GM18868 (cell line): ENCODE data around the gene ZNF563.
"Not testable (repeated sequence)": the region's sequence is repeated elsewhere in the genome, so short reads cannot be mapped to it uniquely, and the experiment has no call there.

Experiments used
- ATAC-seq: cut with Tn5 transposase; IDR thresholded peaks from one replicate; pipeline ENCODE4 v1.9.1; 2021; ENCODE audit warnings: mild to moderate bottlenecking, moderate library complexity; ENCODE audit not compliant: unreplicated experiment

ZNF563 gene

GRCh38 chr19:12333162-12334159, at the start of gene ZNF563:
Gene ZNF563, minus strand, starts transcription at chr19:12333633. Its CDS starts 151 bp downstream, at chr19:12333482.
- peak; percentile 89 for ATAC-seq

- no peak for ATAC-seq
Observed at GRCh38 chr19:12380444-12380737, 47.0 kb upstream of the ZNF563 start.

GRCh38 chr19:12379732-12380443, 46.5 kb upstream of the ZNF563 start:
- ATAC-seq, result no peak

GRCh38 chr19:12374026-12374425, 40.6 kb upstream of the ZNF563 start:
- ATAC-seq, result no peak

GRCh38 chr19:12365236-12366162, 32.1 kb upstream of the ZNF563 start, which contains the start of gene ZNF442:
Gene ZNF442, minus strand, starts transcription at chr19:12365683. Its CDS starts 2,052 bp downstream, at chr19:12363631.
- peak; percentile 87 for ATAC-seq

DNA sequence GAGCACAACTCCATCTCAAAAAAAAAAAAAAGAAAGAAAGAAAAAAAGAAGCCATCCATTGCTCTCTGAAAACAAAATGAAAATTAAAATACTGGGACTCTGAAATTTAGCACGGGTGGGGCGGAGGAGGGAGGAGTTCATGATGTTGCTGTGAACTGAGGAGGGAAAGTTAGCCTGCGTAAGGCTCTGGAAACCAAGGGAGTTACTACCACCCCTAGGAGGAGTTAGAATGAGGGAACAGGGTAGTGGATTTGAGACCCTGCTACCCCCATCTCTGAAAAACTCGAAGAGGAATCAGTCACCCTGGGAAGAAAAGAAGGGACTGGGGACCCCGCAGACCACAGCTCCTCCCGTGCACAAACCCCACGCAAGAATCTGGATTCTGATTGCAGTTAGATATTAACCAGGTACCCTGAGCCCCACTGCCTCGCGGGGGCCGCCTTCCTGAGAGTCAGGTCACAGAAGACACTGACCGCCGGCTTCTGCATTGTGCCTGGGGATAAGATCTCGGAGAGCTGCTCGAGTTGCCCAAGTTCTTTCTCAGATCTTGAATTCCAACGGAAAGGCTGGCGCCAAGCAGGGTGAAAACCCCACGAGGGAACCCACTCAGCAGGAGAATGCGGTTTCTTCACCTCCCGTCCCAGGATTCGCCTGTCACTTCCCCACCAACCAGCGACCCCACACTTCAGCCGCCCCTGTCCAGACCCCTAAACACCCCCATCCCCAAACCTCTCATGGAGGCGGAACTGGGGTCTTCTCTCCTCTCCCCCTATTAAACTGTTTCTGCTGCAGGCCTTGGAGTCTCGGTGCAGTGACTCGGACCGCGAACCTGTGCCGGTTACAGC, 31.2 kb upstream of the ZNF563 start:
- ATAC-seq, result no peak

- not testable (repeated sequence) for ATAC-seq
Observed at GRCh38 chr19:12362236-12362635, 28.8 kb upstream of the ZNF563 start.

- ATAC-seq, result no peak
Observed at GRCh38 chr19:12353375-12353774, 19.9 kb upstream of the ZNF563 start.

DNA sequence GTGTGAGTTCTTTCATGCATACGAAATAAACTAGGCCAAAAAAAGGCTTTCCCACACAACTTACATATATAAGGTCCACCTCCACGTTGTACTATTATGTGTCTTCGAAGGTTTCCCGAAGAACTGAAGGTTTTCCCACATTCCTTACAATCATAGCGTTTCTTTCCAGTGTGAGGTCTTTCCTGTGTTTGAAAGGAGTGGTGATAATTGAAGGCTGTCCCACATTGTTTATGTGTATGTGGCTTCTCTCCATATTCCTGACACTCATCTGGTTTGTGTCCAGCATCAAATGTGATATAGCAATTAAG, 17.4 kb upstream of the ZNF563 start:
- ATAC-seq, result no peak

- no peak for ATAC-seq
Observed at GRCh38 chr19:12350185-12350889, 16.9 kb upstream of the ZNF563 start.

GRCh38 chr19:12346896-12347295, 13.5 kb upstream of the ZNF563 start:
- ATAC-seq, result no peak

- ATAC-seq, result no peak
Observed at GRCh38 chr19:12345197-12345596, 11.8 kb upstream of the ZNF563 start.

GRCh38 chr19:12331211-12331941, 2.1 kb downstream of the ZNF563 start:
- ATAC-seq, result peak; percentile 45

GRCh38 chr19:12330340-12330739, 3.1 kb downstream of the ZNF563 start:
- ATAC-seq, result no peak

DNA sequence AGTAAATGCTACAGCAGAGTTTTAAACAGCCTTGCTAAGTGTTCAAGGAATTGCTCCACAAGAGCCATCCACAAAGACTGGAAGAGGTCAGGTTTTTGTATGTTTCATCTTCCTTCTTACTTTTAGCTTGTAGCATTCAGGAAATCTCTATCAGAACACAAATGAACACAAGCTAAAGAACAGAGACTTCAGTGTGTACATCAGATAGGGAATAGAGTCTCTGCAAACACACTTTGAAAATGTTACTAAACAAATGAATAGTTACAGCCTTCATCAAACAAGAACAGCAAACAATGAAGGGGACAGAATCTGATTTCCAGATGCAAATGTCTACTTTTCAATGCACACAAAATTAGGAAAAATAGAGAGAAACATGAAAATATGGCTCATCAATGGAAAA, 7.7 kb downstream of the ZNF563 start:
- no peak for ATAC-seq

DNA sequence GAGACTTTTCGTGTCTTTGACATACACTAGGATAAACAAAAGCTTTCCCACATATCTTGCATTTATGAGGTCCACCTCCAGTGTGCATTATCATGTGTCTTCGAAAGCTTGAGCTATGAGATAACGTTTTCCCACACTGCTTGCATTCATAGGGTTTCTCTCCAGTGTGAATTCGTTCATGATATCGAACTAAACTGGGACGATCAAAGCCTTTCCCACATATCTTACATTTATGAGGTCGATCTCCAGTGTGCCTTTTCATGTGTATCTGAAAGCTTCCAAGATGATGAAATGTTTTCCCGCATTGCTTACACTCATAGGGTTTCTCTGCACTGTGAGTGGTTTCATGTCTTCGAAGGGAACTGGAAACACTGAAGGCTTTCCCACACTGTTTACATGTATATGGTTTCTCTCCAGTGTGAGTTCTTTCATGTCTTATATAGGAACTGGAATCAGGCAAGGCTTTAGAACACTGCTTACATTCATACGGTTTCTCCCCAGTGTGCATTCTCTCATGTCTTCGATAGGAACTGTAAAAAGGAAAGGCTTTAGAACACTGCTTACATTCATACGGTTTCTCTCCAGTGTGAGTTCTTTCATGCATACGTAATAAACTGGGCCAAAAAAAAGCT, 14.5 kb downstream of the ZNF563 start:
- ATAC-seq, result no peak

DNA sequence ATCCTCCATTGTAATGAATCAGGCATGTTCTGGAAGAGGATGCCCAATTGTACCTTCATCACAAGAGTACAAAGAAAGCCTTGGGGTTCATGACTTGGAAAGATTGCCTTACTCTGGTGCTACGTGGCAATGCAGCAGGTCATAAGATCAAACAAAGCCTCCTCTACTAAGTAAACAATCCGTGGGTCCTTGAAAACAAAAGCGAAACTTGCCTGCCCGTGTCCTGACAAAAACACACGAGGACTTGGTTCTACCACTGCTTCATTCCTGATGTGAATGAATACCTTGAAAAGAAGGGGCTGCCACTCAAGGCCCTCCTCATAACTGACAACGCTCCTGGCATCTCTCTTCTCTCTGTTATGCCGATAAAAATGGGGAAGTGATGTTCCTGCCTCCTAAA, 18.9 kb downstream of the ZNF563 start:
- no peak for ATAC-seq

- not testable (repeated sequence) for ATAC-seq
Observed at GRCh38 chr19:12308891-12309290, 24.5 kb downstream of the ZNF563 start.
